Stimulated activated CD4-positive, alpha-beta T cell treated with anti-CD3 and anti-CD28 coated beads, Interleukin-2, amount 100 ng/mL, for 24 hours (primary cell): ENCODE data around the gene NLRP12.
"Not testable (repeated sequence)": the region's sequence is repeated elsewhere in the genome, so short reads cannot be mapped to it uniquely, and the experiment has no call there.

Experiments used
- DNase-seq, 2 donors: peaks; one replicate each; pipeline ENCODE4 v3.0.0-alpha.2; 2020

NLRP12 gene, protein sequence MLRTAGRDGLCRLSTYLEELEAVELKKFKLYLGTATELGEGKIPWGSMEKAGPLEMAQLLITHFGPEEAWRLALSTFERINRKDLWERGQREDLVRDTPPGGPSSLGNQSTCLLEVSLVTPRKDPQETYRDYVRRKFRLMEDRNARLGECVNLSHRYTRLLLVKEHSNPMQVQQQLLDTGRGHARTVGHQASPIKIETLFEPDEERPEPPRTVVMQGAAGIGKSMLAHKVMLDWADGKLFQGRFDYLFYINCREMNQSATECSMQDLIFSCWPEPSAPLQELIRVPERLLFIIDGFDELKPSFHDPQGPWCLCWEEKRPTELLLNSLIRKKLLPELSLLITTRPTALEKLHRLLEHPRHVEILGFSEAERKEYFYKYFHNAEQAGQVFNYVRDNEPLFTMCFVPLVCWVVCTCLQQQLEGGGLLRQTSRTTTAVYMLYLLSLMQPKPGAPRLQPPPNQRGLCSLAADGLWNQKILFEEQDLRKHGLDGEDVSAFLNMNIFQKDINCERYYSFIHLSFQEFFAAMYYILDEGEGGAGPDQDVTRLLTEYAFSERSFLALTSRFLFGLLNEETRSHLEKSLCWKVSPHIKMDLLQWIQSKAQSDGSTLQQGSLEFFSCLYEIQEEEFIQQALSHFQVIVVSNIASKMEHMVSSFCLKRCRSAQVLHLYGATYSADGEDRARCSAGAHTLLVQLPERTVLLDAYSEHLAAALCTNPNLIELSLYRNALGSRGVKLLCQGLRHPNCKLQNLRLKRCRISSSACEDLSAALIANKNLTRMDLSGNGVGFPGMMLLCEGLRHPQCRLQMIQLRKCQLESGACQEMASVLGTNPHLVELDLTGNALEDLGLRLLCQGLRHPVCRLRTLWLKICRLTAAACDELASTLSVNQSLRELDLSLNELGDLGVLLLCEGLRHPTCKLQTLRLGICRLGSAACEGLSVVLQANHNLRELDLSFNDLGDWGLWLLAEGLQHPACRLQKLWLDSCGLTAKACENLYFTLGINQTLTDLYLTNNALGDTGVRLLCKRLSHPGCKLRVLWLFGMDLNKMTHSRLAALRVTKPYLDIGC

DNA sequence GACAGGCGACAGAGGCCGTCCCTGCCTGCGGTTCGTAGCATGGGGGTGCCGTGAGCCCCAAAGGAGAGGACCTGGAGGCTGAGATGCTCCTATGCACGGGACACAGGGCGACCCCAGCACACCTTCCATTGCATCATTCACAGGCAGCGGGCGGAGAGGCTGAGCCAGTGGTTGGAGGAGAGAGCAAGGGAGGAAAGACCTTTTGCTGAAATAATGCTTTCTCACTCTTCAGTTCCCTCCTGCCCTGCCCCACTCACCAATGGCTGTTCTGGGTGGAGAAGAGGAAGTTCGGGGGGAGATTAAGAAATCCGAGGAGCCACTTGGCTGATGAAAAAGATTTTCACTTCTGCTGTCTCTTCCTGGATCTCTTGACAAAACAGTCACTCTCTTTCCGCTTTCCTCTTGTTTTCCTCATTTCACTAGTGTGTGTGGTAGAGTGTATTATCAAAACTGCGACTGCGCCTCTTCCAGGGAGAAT is at the start of gene NLRP12:
TSS of gene NLRP12 (minus strand) at position 181 of the 478 bp plus-strand sequence. CDS start at position 41, 140 bp downstream.
- DNase-seq, result no peak

DNA sequence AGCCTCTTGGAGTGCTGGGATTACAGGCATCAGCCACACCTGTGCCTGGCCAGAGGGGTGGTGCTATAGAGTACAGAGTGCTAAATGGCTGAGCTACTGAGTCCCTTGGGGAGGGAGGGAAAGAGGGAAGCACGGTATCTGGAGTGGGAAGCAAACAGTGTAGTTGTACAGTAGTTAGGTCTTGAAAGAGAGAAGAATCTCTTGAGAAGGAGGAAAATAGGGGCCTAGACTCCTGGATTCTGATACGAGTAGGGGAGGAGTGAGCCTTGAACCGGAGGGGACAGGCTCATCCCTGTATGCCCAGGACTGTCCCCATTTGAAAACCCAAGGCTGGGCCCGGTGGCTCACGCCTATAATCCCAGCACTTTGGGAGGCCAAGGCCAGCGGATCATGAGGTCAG is 48.6 kb upstream of the NLRP12 start:
- DNase-seq, result no peak

DNA sequence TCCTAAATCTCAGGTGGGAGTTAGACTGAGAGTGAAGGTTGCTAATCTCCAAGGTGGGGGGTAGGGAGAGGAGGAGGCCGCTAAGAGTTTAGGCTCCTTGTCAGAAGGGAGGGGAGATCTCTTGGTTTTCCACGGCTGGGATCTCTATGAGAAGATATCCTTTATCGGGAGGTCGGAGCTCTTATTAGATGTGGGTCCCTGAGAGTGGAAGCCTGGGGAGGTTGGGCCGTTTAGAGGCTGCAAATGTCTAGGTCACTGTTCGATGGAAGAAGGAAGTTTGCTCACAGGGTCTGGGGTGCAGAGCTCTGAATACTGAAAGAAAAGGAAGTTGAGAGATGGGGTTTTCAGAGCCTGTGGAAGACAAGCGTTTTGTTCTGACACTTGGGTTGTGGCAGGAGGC is 47.3 kb upstream of the NLRP12 start:
- no peak for DNase-seq

DNA sequence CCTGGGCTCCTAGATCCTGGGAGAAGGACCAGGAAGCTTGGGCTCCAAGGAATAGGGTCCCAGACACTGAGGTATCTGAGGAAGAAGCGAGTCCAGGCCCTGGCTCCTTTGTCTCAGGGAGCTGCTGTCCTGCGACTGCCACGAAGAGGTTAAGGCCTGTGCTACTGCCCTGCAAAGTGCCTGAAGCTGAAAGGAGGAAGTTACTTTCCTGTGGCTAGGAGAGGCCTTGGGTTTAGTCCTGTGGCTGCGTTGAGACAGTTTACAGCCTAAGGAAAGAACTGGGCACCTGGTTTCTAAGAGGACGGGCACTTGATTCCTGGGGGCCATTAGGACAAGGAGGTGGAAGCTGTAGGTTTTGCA is 46.4 kb upstream of the NLRP12 start:
- DNase-seq, result no peak

DNA sequence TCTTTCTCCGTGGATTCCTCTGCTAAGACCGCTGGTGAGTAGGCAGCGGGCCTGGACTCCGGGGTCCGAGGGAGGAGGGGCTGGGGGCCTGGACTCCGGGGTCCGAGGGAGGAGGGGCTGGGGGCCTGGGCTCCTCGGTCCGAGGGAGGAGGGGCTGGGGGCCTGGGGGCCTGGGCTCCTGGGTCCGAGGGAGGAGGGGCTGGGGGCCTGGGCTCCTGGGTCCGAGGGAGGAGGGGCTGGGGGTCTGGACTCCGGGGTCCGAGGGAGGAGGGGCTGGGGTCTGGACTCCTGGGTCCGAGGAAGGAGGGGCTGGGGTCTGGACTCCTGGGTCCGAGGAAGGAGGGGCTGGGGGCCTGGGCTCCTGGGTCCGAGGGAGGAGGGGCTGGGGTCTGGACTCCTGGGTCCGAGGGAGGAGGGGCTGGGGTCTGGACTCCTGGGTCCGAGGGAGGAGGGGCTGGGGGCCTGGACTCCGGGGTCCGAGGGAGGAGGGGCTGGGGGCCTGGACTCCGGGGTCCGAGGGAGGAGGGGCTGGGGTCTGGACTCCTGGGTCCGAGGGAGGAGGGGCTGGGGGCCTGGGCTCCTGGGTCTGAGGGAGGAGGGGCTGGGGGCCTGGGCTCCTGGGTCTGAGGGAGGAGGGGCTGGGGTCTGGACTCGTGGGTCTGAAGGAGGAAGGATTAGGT is 45.8 kb upstream of the NLRP12 start:
- not testable (repeated sequence) for DNase-seq

DNA sequence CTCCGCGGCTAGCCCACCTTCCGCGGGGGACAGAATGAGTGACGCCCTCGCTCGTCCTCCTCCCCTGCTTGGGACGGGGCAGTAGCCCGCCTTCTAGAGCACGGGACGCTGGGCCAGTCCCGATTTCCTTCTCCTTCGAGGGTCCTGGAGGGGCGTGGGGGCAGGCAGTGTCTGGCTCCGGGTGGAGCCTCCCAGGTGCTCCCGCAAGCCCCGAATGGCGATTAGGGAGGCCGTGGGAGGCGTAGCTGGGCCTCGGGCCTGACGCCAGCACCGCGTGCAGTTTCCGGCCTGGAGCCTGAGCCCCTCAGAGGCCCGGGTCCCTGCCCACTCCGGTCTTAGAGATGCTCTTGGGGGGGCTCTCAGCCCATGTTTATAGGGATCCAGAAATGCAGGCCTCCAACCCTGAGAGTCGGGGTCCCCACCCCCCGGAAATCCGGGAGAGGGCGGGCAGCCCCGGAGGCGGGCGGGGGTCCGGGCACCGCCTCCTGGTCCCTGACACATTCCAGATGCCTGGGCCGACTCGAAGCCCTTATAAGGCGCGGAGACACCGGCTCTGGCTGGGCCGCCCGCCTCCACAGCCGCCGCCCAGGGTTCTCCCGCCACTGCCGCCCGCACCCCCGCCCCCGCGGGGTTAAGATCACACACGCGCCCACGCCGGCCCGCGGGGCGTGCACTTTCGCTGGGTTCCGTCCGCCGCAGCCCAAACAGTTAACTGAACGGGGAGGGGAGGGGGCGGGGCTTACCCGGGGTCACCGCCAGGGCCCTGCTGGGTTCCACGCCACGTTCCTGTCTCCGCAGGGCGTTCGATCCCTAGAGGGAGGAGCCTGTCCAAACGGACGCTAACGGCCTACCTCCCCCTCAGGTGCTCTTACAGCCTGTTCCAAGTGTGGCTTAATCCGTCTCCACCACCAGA is 45.0 kb upstream of the NLRP12 start:
- peak; percentile 79 to 86 for DNase-seq

DNA sequence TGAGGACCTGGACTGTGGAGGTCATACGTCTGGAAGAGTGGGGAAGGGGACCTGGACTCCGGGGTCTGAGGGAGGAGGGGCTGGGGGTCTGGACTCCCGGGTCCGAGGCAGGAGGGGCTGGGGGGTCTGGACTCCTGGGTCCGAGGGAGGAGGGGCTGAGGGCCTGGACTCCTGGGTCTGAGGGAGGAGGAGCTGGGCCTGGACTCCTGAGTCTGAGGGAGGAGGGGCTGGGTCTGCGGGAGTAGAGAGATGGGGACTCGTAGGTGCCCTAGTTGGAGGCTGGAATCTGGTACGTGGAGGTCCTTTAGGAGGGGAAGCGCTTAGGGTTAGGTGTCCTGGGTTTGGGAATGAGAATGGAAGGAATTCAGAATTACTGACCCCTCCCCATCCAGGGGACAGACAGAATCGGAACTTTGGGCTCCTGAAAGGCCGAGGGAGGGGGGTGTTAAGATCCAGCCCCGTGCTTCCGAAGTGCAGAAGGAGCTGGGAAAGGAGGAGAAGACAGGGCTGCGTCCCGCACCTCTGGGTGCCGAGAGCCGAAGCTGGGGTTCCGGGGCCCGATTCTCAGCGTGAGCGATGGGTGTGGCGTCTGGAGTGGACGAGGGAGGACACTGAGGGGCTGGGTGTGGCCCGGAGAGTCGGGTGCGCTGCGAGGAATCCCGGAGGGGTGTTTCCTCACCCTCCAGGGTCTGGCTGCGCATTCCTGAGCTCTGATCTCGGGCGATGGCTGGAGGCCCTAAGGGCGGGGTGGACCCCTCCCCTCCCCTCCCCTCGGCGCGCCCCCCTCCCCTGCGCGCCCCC is 44.2 kb upstream of the NLRP12 start:
- peak; percentile 44 to 51 for DNase-seq

DNA sequence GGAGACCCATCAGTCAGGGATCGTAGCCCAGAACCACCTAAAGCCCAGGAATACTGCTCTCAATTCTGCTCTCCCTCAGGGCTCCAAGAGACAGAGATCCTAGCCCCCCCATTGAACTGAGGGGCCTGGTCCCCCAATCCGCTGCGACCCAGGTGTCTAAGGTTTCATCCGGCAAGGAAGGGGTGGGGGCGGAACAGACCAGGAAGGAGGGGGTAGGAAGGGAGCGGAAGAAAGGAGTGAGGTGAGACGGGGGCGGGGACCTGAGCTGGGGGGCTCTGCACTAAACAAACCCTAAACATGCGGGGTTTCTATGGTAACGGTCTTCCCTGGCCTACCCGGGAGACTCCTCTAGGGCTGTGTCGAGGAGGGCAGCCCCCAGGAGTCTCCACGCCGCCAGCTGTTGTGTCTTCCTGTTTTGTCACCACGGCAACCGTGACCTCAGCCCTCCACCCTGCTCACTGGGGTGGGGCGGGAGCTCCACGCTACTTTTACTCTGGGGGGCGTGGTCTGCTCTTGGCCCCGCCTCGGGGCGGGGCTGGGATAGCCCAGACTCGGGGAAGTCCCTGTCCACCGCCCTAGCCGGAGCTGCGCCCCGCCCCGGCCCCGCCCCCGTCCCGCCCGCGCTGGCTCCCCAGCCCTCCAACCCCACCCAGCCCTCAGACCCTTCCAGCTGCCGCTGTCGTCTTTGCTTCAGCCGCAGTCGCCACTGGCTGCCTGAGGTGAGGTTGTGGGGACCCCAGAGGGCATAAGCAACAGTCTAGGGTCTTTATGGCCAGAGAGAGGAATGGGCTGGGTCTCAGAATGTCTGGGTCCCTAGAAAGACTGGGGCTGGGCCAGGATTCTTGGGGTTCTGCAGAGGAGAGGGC is 43.3 kb upstream of the NLRP12 start, which contains the start of gene MYADM:
TSS of gene MYADM (plus strand) at position 659 of the 866 bp plus-strand sequence. CDS start 5,647 bp downstream, outside the sequence.
- DNase-seq, result peak; percentile 98 to 99

DNA sequence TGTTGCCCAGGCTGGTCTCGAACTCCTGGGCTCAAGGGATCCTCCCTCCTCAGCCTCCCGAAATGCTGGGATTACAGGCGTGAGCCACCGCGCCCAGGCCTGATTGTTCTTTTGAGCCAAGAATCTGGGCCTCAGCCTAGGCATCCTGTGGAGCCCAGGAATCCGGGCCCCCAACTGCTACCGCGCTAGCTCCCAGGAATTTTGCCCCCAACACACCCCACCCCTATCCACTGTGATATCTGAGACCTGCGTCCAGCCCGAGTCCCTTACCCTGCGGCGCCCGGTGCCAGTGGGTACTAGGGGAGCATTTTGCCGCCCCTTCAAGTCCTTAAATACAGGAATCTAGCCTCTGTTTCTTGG is 42.7 kb upstream of the NLRP12 start:
- no peak for DNase-seq

DNA sequence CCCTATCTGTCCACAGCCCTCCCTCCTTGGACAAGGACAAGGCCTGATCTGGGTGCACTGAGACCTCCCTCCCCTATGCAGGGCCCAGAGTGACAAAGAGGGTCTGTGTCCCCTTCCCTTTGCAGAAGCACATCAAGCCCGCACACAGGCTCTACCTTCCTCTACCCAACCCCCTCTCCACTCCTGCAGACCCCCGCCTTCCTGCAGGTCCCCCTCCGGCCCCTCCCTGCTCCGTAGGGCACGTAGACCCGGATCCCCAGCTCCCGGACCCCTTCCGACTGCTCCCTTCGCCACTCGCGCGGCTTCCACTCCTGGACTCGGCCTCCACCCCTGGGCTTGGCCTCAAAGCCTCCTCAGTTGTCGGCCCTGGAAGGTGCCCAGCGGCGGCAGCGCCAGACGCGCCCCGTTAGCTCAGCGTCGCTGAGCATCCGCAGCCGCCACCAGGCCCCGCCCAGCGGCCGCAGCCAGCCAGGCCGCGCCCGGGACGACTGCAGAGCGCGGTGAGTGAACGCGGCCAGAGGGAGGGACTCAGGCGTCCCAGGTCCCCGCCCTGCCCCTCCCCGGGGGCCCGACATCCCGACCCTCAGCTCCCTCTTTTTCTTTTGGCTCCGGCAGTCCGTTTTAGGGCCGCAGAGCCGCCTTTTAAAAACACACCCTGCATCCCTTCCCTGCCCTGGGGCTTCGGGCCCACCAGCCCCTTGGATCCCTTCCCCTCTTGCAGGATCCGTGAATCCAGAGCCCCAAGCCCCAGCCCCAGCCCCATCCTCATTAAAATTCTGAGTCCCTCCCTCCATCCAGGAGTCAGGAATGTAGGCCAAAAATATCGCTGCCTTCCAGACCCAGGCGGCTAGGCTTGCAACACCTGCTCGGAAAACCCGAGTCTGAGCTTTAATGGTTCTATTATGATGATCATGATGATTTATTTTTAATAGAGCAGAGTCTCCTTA is 42.1 kb upstream of the NLRP12 start:
- DNase-seq, result peak; percentile 65 to 68

DNA sequence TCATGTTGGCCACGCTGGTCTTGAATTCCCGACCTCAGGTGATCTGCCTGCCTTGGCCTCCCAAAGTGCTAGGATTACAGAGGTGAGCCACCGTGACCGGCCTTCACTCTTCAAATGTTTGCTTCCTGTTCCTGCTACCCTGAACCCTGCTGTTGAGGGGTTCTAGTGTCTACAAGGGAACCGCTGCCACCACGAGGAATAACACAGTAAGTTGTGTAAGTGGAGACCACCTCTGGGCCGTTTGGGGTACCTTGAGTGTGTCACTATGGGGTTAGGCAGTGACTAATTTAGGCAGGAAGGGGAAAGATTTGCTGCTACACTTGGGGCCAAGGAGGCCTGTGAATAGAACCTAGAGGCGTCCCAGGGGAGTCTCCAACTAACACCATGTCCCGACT is 41.4 kb upstream of the NLRP12 start:
- DNase-seq, result no peak

DNA sequence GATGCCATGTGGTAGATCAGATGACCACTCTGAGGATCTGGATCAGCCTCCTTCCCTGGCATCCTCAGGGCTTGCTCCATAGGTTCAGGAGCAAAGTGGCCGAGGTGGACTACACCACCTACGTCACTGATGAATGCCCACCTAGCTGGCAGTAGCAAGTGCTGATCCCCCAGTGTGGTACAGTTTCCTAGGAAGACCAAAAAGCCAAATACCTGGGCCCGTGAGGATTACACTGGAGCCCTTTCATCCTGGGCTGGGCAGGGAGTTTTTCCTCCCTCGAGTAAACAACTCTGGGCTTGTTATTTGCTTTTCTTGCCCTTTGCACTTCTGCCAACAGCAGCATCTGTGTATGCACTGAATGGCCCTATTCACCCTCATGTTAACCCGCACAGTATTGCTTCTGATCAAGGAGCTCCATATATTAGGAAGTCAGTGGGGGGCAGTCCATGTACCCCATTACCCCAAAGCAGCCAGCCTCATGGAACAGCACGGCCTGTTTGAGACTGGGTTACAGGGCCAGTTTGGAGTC is 40.3 kb upstream of the NLRP12 start:
- no peak for DNase-seq

DNA sequence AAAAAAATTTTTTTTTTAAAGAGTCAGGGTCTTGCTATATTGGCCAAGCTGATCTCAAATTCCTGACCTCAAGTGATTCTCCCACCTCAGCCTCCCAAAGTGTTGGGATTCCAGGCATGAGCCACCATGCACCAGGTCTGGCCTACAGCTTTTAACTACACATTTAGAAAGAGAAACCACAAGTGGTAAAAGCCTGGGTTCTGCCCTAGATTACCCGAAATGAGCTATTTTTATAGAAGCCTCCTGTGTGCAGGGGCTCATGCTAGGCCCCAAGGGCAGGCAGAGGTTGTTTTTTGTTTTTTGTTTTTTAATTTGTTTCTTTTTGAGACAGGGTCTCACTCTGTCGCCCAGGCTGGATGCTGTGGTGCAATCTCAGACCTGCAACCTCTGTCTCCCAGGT is 29.6 kb upstream of the NLRP12 start:
- DNase-seq, result no peak

DNA sequence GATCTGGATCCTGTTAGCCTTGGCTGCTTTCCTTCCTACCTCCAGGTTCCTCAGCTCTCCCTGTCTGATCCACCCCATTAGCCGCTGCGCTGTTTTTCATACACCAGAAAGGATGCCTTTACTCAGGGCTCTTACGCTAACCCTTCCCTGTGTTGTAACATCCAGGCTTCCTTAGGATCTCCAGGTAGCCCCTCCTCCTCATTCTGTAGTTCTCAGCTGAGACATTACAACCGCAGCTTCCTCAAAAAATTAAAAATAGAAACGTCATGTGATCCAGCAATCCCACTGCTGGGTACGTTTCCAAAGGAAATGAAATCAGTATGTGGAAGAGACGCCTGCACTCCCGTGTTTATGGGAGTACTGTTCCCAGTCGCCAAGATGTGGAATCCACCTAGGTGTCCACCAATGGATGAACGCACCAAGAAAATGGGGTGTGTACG is 25.1 kb upstream of the NLRP12 start:
- no peak for DNase-seq

DNA sequence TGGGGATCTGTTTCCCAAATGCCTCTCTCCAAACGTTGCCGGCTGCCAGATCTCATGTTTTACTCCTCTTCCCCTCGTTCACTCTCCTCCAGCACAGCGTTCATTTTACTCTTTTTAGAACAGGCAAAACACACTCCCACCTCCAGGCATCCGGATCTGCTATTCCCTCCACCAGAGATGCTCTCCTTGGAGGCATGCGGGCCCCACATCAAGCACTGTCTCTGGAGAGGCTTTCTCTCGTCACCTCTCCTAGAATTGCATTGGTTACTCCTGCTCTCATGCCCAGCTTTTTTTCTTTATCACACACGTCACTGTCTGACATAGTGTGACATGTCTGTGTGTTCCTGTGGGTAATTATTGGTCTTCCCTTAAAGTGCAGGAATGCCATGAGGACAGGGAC is 23.4 kb upstream of the NLRP12 start:
- no peak for DNase-seq

DNA sequence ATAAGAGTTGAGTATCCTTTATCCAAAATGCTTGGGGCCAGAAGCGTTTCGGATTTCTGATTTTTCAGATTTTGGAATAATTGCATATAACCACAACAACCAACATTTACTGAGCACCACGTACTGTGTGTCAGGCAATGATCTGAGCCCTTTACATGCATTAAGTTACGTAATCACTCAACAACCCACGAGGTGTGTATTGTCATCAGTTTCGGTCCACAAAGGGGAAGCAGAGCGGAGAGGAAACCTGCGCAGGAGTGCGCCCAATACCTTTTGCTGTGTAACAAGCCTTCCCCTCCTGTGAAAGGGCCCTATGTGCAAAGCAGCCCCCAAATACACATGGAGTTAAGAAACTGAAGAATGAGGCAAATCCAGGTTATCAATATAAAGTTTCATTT is 20.7 kb upstream of the NLRP12 start:
- DNase-seq, result no peak

DNA sequence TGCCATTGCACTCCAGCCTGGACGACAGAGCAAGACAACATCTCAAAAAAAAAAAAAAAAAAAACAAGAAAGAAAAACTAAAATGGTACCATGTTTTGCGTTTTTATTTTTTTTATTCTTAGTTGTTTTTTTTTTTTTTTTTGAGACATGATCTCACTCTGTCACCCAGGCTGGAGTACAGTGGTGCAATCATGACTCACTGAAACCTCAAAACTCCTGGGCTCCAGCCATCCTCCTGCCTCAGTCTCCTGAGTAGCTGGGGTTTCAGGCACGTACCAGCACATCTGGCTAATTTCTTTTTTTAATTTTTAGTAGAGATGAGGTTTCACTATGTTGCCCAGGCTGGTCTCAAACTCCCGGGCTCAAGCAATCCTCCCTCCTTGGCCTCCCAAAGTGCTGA is 16.8 kb upstream of the NLRP12 start:
- DNase-seq, result not testable (repeated sequence)

DNA sequence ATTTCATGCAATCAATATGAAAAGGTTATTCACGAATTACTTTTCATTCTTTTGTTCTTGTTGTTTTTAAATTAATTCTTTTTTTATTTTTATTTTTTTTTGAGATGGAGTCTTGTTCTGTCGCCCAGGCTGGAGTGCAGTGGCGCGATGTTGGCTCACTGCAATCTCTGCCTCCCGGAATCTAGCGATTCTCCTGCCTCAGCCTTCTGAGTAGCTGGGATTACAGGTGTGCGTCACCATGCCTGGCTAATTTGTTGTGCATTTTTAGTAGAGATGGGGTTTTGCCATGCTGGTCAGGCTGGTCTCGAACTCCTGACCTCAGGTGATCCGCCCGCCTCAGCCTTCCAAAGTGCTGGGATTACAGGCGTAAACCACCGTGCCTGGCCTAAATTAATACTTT is 16.1 kb upstream of the NLRP12 start:
- DNase-seq, result not testable (repeated sequence)
